ENCODE measurements around the gene MAST3. TPM values are rescaled to one million over a fixed set of nuclear protein-coding genes. Genes with fewer than 3 reads are reported as not detected.
A peak's percentile ranks its signal among the peaks of the same experiment; 100 is the strongest.

MAST3 gene
- total RNA-seq, 4 donors from 2014 or later: 47.8 to 56.3 (median 52.0) TPM

DNA sequence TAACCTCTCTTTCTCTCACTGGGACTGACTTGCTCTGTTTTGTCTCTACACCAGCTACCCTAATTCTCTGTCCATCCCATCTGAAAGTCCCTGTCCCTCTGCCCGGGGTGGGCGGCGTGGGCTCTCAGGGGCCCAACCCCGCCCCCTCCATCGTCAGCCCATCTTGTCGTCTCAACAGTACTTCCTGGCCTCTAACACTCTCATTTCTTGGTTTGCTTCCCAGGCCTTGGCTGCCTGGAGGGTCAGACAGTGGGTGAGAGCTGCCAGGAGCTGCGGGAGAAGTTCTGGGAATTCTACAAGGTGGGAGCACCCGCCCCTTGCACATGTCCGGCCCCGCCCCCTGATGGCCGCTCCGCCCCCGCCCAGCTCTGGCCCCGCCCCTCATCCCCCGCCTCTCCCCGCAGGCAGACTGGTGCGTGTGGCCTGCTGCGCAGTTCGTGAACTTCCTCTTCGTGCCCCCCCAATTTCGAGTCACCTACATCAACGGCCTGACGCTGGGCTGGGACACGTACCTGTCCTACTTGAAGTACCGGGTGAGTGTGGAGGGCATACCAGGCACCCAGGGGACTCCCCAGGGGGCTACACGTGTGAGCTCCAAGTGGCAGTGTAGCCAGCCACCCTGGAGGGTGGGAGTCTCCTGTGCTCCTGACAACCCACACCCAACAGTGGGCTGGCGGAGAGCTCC, 97.1 kb downstream of the MAST3 start:
- H3K4me3 ChIP-seq: peak overlapping the region in 2 of 4 donors; percentile 6 to 92
- DNase-seq: peak in 2 of 3 donors; percentile 58 to 67
- no peak for TF ChIP-seq POLR2A (IDR thresholded peaks at IDR 0.05)
- TF ChIP-seq, protein P1, sequence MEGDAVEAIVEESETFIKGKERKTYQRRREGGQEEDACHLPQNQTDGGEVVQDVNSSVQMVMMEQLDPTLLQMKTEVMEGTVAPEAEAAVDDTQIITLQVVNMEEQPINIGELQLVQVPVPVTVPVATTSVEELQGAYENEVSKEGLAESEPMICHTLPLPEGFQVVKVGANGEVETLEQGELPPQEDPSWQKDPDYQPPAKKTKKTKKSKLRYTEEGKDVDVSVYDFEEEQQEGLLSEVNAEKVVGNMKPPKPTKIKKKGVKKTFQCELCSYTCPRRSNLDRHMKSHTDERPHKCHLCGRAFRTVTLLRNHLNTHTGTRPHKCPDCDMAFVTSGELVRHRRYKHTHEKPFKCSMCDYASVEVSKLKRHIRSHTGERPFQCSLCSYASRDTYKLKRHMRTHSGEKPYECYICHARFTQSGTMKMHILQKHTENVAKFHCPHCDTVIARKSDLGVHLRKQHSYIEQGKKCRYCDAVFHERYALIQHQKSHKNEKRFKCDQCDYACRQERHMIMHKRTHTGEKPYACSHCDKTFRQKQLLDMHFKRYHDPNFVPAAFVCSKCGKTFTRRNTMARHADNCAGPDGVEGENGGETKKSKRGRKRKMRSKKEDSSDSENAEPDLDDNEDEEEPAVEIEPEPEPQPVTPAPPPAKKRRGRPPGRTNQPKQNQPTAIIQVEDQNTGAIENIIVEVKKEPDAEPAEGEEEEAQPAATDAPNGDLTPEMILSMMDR (IDR thresholded peaks at IDR 0.05): no peak
- no peaks in the 10 kb centered on the region for H3K27me3 ChIP-seq
- peak overlapping the region; percentile 9 to 95 (median 74) for H3K27ac ChIP-seq
- H3K9me3 ChIP-seq: peaks cover 0 to 4% (median 0%) of the 10 kb centered on the region in 4 donors
- peaks cover 0 to 16% (median 12%) of the 10 kb centered on the region in 4 donors for H3K4me1 ChIP-seq
- peaks cover 0 to 28% (median 0%) of the 10 kb centered on the region in 3 donors for H3K36me3 ChIP-seq

DNA sequence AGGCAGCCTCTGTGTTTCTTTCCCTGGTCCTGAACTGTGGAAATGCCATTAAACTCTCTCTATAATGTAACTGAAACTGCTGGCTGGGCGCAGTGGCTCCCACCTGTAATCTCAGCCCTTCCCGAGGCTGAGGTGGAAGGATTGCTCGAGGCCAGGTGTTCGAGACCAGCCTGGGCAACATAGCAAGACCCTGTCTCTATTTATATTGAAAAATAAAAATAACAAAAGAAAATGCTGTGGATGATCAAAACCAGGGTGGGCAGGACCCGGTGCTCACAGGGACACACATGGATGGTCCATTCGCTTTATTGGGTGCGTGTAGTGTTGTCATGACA, 98.9 kb downstream of the MAST3 start:
- peaks cover 0 to 16% (median 12%) of the 10 kb centered on the region in 4 donors for H3K4me1 ChIP-seq
- no peak for DNase-seq
- H3K9me3 ChIP-seq: peaks cover 0 to 4% (median 0%) of the 10 kb centered on the region in 4 donors
- no peak overlapping the region for H3K4me3 ChIP-seq
- TF ChIP-seq, protein P1 (IDR thresholded peaks at IDR 0.05): no peak
- no peak for TF ChIP-seq POLR2A (IDR thresholded peaks at IDR 0.05)
- H3K27me3 ChIP-seq: no peaks in the 10 kb centered on the region
- no peak overlapping the region for H3K27ac ChIP-seq
- peaks cover 0 to 33% (median 0%) of the 10 kb centered on the region in 3 donors for H3K36me3 ChIP-seq

DNA sequence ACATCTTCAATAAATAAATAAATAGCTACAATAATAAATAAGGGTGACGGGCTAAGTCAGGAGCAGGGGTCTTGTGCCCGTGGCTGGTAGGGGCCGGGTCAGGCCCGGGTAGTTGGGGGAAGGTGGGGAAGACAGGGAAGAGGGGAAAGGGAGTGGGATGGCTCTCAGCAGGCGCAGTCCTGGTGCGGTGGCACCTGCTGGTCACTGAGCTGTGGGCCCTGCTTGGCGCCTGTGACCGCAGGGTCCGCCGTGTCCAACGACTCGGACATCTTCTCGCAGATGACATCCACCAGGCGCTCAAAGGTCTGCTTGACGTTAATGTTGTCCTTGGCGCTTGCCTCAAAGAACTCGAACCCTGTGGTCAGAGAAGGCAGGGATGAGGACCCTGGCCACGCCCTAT, 99.7 kb downstream of the MAST3 start:
- no peak overlapping the region for H3K27ac ChIP-seq
- TF ChIP-seq POLR2A (IDR thresholded peaks at IDR 0.05): no peak
- TF ChIP-seq, protein P1 (IDR thresholded peaks at IDR 0.05): no peak
- H3K4me3 ChIP-seq: no peak overlapping the region
- no peak for DNase-seq
- no peaks in the 10 kb centered on the region for H3K27me3 ChIP-seq
- peaks cover 0 to 4% (median 0%) of the 10 kb centered on the region in 4 donors for H3K9me3 ChIP-seq
- H3K36me3 ChIP-seq: peaks cover 0 to 33% (median 0%) of the 10 kb centered on the region in 3 donors
- peaks cover 0 to 18% (median 12%) of the 10 kb centered on the region in 4 donors for H3K4me1 ChIP-seq

DNA sequence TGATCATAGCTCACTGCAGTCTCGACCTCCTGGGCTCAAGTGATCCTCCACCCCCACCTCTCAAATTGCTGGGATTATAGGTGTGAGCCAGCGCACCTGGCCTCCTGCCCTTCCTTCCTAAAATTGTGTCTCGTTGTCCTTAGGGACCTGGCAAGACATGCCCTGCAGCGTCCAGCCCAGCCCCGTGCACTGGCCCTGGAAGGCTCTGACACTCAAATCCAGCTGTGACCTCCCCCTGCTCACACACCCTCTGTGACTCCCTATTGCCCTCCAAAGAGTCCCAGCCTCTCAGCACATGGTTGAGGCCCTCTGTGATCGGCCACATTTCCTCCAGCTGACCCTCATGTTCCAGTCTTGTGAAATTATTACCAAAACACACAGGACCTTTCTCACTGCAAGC, 100.4 kb downstream of the MAST3 start:
- H3K27ac ChIP-seq: no peak overlapping the region
- no peak for DNase-seq
- peaks cover 0 to 24% (median 15%) of the 10 kb centered on the region in 4 donors for H3K4me1 ChIP-seq
- H3K27me3 ChIP-seq: no peaks in the 10 kb centered on the region
- no peak for TF ChIP-seq POLR2A (IDR thresholded peaks at IDR 0.05)
- TF ChIP-seq, protein P1 (IDR thresholded peaks at IDR 0.05): no peak
- no peak overlapping the region for H3K4me3 ChIP-seq
- peaks cover 0 to 33% (median 0%) of the 10 kb centered on the region in 3 donors for H3K36me3 ChIP-seq
- H3K9me3 ChIP-seq: peaks cover 0 to 4% (median 0%) of the 10 kb centered on the region in 4 donors

DNA sequence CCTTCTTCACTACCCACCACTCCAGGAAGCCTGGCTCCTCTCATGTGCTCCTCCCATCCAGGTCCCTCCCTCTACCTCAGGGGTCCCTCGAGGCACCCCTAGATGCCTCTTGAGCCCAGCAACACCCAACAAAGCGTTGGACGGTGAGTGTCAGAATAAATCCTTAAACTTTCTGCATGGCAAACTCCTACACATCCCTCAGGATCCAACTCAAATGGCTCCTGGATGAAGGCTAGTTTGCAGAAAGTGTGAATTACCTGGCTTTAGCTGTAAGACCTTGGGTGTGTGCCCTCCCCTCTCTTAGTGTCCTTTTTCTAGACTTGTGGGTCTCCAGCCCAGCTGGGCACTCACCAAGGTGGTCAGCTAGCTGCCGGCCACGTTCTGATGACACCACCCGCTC, 100.8 kb downstream of the MAST3 start:
- no peak overlapping the region for H3K4me3 ChIP-seq
- no peak for DNase-seq
- no peak overlapping the region for H3K27ac ChIP-seq
- TF ChIP-seq POLR2A (IDR thresholded peaks at IDR 0.05): no peak
- TF ChIP-seq, protein P1 (IDR thresholded peaks at IDR 0.05): no peak
- H3K27me3 ChIP-seq: no peaks in the 10 kb centered on the region
- H3K4me1 ChIP-seq: peaks cover 0 to 28% (median 19%) of the 10 kb centered on the region in 4 donors
- peaks cover 0 to 33% (median 0%) of the 10 kb centered on the region in 3 donors for H3K36me3 ChIP-seq
- peaks cover 0 to 4% (median 0%) of the 10 kb centered on the region in 4 donors for H3K9me3 ChIP-seq

Small RNAs within 50 kb of the gene (small RNA-seq; reads per million reads assigned to genes)
- 0 reads per million in 2 donors for gene IFI30

Other genes with a start within 250 kb of the MAST3 start
- 10 to 100 TPM in 1 of 4 donors, 1 to 10 TPM in 3; 4.0 to 32.2 (median 5.4) TPM for gene JAK3, start 249.8 kb upstream of the MAST3 start, total RNA-seq
- gene RPL18A, start 237.9 kb upstream of the MAST3 start, total RNA-seq: 100 to 1,000 TPM; 456 to 824 (median 599) TPM
- gene SLC5A5, start 225.8 kb upstream of the MAST3 start, total RNA-seq: not detected
- gene CCDC124, start 164.8 kb upstream of the MAST3 start, total RNA-seq: 10 to 100 TPM; 18.9 to 33.0 (median 24.4) TPM
- not detected for gene KCNN1, start 130.7 kb upstream of the MAST3 start, total RNA-seq
- 10 to 100 TPM; 26.8 to 94.9 (median 29.4) TPM for gene ARRDC2, start 89.6 kb upstream of the MAST3 start, total RNA-seq
- 10 to 100 TPM in 1 of 4 donors, 1 to 10 TPM in 3; 1.2 to 19.0 (median 2.8) TPM for gene IL12RB1, start 10.8 kb upstream of the MAST3 start, total RNA-seq
- 10 to 100 TPM; 19.7 to 45.4 (median 28.2) TPM for gene PIK3R2, start 55.4 kb downstream of the MAST3 start, total RNA-seq
- gene IFI30, start 76.0 kb downstream of the MAST3 start, total RNA-seq: 100 to 1,000 TPM in 1 of 4 donors, 10 to 100 TPM in 3; 54.9 to 109 (median 60.7) TPM
- gene MPV17L2, start 95.4 kb downstream of the MAST3 start, total RNA-seq: 10 to 100 TPM in 3 of 4 donors, 1 to 10 TPM in 1; 4.1 to 19.6 (median 16.0) TPM
- gene RAB3A, start 106.3 kb downstream of the MAST3 start, total RNA-seq: 1 to 10 TPM in 3 of 4 donors, not detected in 1; 6.1 to 9.5 (median 8.3) TPM
- gene PDE4C, start 128.7 kb downstream of the MAST3 start, total RNA-seq: 1 to 10 TPM in 3 of 4 donors, not detected in 1; 3.9 to 8.3 (median 8.3) TPM
- gene IQCN, start 176.7 kb downstream of the MAST3 start, total RNA-seq: 10 to 100 TPM in 2 of 4 donors, 1 to 10 TPM in 2; 7.4 to 40.2 (median 17.0) TPM
- 100 to 1,000 TPM; 629 to 753 (median 680) TPM for gene JUND, start 183.8 kb downstream of the MAST3 start, total RNA-seq
- gene LSM4, start 225.3 kb downstream of the MAST3 start, total RNA-seq: 100 to 1,000 TPM; 102 to 193 (median 178) TPM
- gene PGPEP1, start 242.8 kb downstream of the MAST3 start, total RNA-seq: 100 to 1,000 TPM in 1 of 4 donors, 10 to 100 TPM in 3; 45.4 to 138 (median 89.2) TPM